ENCODE results near the gene PLXNA4. TPM values are rescaled to one million over a fixed set of nuclear protein-coding genes. Genes with fewer than 3 reads are reported as not detected.

PLXNA4 gene
- total RNA-seq, 2 experiments from 2014 or later = 0.75 to 0.85 TPM

GRCh38 chr7:132112657-132113056 lies 463.6 kb downstream of the PLXNA4 start:
- no peaks in the 10 kb centered on the region for H3K36me3 ChIP-seq (ENCODE audit: insufficient read depth, low read length)
- intact Hi-C loops (cut with DNase I, micrococcal nuclease) = no loop called here
- POLR2A ChIA-PET = no interaction called here
- H3K4me3 Mint-ChIP-seq = no peak overlapping the region
- no peaks in the 10 kb centered on the region for H3K4me1 Mint-ChIP-seq (ENCODE audit: low read depth)
- H3K4me3 ChIP-seq (ENCODE audit: low read length) = no peak overlapping the region
- H3K9me3 ChIP-seq (ENCODE audit: control insufficient read depth in 1 of 2, insufficient read depth in 1 of 2, low read length in 2 of 2) = peaks cover 0 to 3% of the 10 kb centered on the region in 2 experiments
- ATAC-seq (ENCODE audit: poor library complexity) (no peak), DNase-seq (no peak)
- no peaks in the 10 kb centered on the region for H3K9me3 Mint-ChIP-seq
- H3K27ac Mint-ChIP-seq = no peak overlapping the region
- H3K27me3 ChIP-seq (ENCODE audit: control insufficient read depth in 1 of 2, insufficient read depth in 2 of 2, low read length in 2 of 2) = no peaks in the 10 kb centered on the region
- H3K36me3 Mint-ChIP-seq (ENCODE audit: low read depth) = no peaks in the 10 kb centered on the region
- TF ChIP-seq CTCF (IDR thresholded peaks at IDR 0.05) = no peak
- CTCF ChIA-PET = no interaction called here
- no peaks in the 10 kb centered on the region for H3K27me3 Mint-ChIP-seq
- no peak overlapping the region for H3K27ac ChIP-seq (ENCODE audit: low read depth in 1 of 2, low read length in 2 of 2)
- no peaks in the 10 kb centered on the region for H3K4me1 ChIP-seq (ENCODE audit: insufficient read depth, low read length)

GRCh38 chr7:132112106-132112505 lies 464.2 kb downstream of the PLXNA4 start:
- no peak overlapping the region for H3K4me3 ChIP-seq (ENCODE audit: low read length)
- Mint-ChIP-seq H3K36me3 (ENCODE audit: low read depth) (no peaks in the 10 kb centered on the region), H3K4me3 (no peak overlapping the region), H3K9me3 (no peaks in the 10 kb centered on the region), H3K4me1 (ENCODE audit: low read depth) (no peaks in the 10 kb centered on the region), H3K27me3 (peaks cover 2% of the 10 kb centered on the region), H3K27ac (no peak overlapping the region)
- ATAC-seq (ENCODE audit: poor library complexity) (no peak), DNase-seq (no peak)
- intact Hi-C loops (cut with DNase I, micrococcal nuclease) = no loop called here
- no peak for TF ChIP-seq CTCF (IDR thresholded peaks at IDR 0.05)
- H3K9me3 ChIP-seq (ENCODE audit: control insufficient read depth in 1 of 2, insufficient read depth in 1 of 2, low read length in 2 of 2) = peaks cover 0 to 3% of the 10 kb centered on the region in 2 experiments
- ChIA-PET CTCF (no interaction called here), POLR2A (no interaction called here)
- H3K36me3 ChIP-seq (ENCODE audit: insufficient read depth, low read length) = no peaks in the 10 kb centered on the region
- no peaks in the 10 kb centered on the region for H3K4me1 ChIP-seq (ENCODE audit: insufficient read depth, low read length)
- H3K27me3 ChIP-seq (ENCODE audit: control insufficient read depth in 1 of 2, insufficient read depth in 2 of 2, low read length in 2 of 2) = no peaks in the 10 kb centered on the region
- H3K27ac ChIP-seq (ENCODE audit: low read depth in 1 of 2, low read length in 2 of 2) = no peak overlapping the region

- no peak overlapping the region for H3K4me3 Mint-ChIP-seq
- peaks cover 12% of the 10 kb centered on the region for H3K27me3 Mint-ChIP-seq
- no peaks in the 10 kb centered on the region for H3K9me3 Mint-ChIP-seq
- Histone ChIP-seq H3K4me1 (ENCODE audit: insufficient read depth, low read length) (no peaks in the 10 kb centered on the region), H3K27ac (ENCODE audit: low read depth in 1 of 2, low read length in 2 of 2) (no peak overlapping the region), H3K4me3 (ENCODE audit: low read length) (no peak overlapping the region), H3K9me3 (ENCODE audit: control insufficient read depth in 1 of 2, insufficient read depth in 1 of 2, low read length in 2 of 2) (peaks cover 0 to 3% of the 10 kb centered on the region in 2 experiments), H3K27me3 (ENCODE audit: control insufficient read depth in 1 of 2, insufficient read depth in 2 of 2, low read length in 2 of 2) (no peaks in the 10 kb centered on the region), H3K36me3 (ENCODE audit: insufficient read depth, low read length) (no peaks in the 10 kb centered on the region)
- TF ChIP-seq CTCF (IDR thresholded peaks at IDR 0.05) = no peak
- DNase-seq (no peak), ATAC-seq (ENCODE audit: poor library complexity) (no peak)
- ChIA-PET POLR2A (no interaction called here), CTCF (no interaction called here)
- intact Hi-C loops (cut with DNase I, micrococcal nuclease) = no loop called here
- H3K27ac Mint-ChIP-seq = no peak overlapping the region
- no peaks in the 10 kb centered on the region for H3K4me1 Mint-ChIP-seq (ENCODE audit: low read depth)
- H3K36me3 Mint-ChIP-seq (ENCODE audit: low read depth) = no peaks in the 10 kb centered on the region
Measured at GRCh38 chr7:132110692-132111091, 465.6 kb downstream of the PLXNA4 start.

Measured in CD4-positive, alpha-beta T cell (primary cell).